Omental fat pad (tissue), 4 donors: ENCODE measurements around the gene MCM3. TPM values are rescaled to one million over a fixed set of nuclear protein-coding genes. Genes with fewer than 3 reads are reported as not detected.

ENCODE experiments used
- ATAC-seq: fragments of 150-250 bp; one replicate; pipeline ENCODE4 v1.9.1; 2016; ENCODE audit warnings: mild to moderate bottlenecking, moderate library complexity; ENCODE audit not compliant: low FRiP score
- DNase-seq: peaks from one replicate; pipeline ENCODE4 v3.0.0-alpha.2; 2019; ENCODE audit warnings: low spot score
- CTCF ChIP-seq, 3 donors: fragments of 450-650 bp; IDR thresholded peaks; one replicate each; pipeline ENCODE4 v1.5.1; 2016 to 2017; ENCODE audit warnings: antibody characterized with exemption in 3 of 3, mild to moderate bottlenecking in 3 of 3, moderate library complexity in 2 of 3
- total RNA-seq, 4 donors: library from RNA; depleted of rRNA; stranded (reverse); fragments of >200 nt; gene quantifications; one replicate each; pipeline ENCODE4 v1.1.0, GENCODE V29; 2016

MCM3 gene
- total RNA-seq, 4 donors from 2014 or later, result 24.8 to 43.0 (median 32.3) TPM

- DNase-seq (no peak), ATAC-seq (no peak)
- no peak for TF ChIP-seq CTCF (IDR thresholded peaks at IDR 0.05)
These were observed 27.9 kb upstream of the MCM3 start for GRCh38 chr6:52312461-52312860.

GRCh38 chr6:52310932-52311331 is 26.4 kb upstream of the MCM3 start:
- DNase-seq (no peak), ATAC-seq (no peak)
- no peak for TF ChIP-seq CTCF (IDR thresholded peaks at IDR 0.05)

GRCh38 chr6:52307900-52308372 is 23.4 kb upstream of the MCM3 start:
- ATAC-seq (no peak), DNase-seq (no peak)
- no peak for TF ChIP-seq CTCF (IDR thresholded peaks at IDR 0.05)

GRCh38 chr6:52306972-52307870 is 22.7 kb upstream of the MCM3 start:
- no peak for DNase-seq
- TF ChIP-seq CTCF (IDR thresholded peaks at IDR 0.05), result no peak
- ATAC-seq, result no peak

- no peak for DNase-seq
- no peak for TF ChIP-seq CTCF (IDR thresholded peaks at IDR 0.05)
- no peak for ATAC-seq
These were observed 21.6 kb upstream of the MCM3 start for GRCh38 chr6:52305948-52306767.

GRCh38 chr6:52305411-52305810 is 20.9 kb upstream of the MCM3 start:
- ATAC-seq (peak; percentile 30), DNase-seq (no peak)
- TF ChIP-seq CTCF (IDR thresholded peaks at IDR 0.05), result no peak
